Tibial nerve (tissue), 4 donors: ENCODE results near the gene EML1. TPM values are rescaled to one million over a fixed set of nuclear protein-coding genes. Genes with fewer than 3 reads are reported as not detected.

Experiments used
- DNase-seq, 2 donors: peaks; one replicate each; pipeline ENCODE4 v3.0.0-alpha.2; 2019; ENCODE audit warnings: low spot score in 2 of 2
- H3K27ac ChIP-seq, 4 donors: fragments of 200-600 bp; sonication (generic) in 3 of 4; one replicate each; pipeline ENCODE4 v1.5.1; 2017 to 2019; ENCODE audit warnings: mild to moderate bottlenecking in 1 of 4
- H3K27me3 ChIP-seq, 2 donors: fragments of 200-600 bp; sonication (generic) in 1 of 2; one replicate each; pipeline versions ENCODE4 v1.5.1 to v1.6.0; 2017 to 2019
- H3K36me3 ChIP-seq, 3 donors: fragments of 200-600 bp; sonication (generic); one replicate each; pipeline ENCODE4 v1.5.1; 2018 to 2019
- H3K4me1 ChIP-seq, 4 donors: fragments of 200-600 bp; sonication (generic) in 3 of 4; one replicate each; pipeline ENCODE4 v1.5.1; 2017 to 2019
- H3K4me3 ChIP-seq, 4 donors: fragments of 200-600 bp; sonication (generic) in 3 of 4; one replicate each; pipeline ENCODE4 v1.5.1; 2017 to 2019; ENCODE audit warnings: mild to moderate bottlenecking in 1 of 4, moderate library complexity in 1 of 4
- H3K9me3 ChIP-seq, 4 donors: fragments of 200-600 bp; sonication (generic) in 3 of 4; one replicate each; pipeline ENCODE4 v1.5.1; 2017 to 2019
- CTCF ChIP-seq, 5 experiments: fragments of 200-600 bp in 3 of 5; fragments of 450-650 bp in 2 of 5; sonication (generic) in 3 of 5; IDR thresholded peaks; one replicate each; pipeline ENCODE4 v1.5.1; 2016 to 2019; ENCODE audit warnings: antibody characterized with exemption in 5 of 5, mild to moderate bottlenecking in 3 of 5, moderate library complexity in 2 of 5
- EP300 ChIP-seq, 2 donors: sonication (generic); formaldehyde crosslinking; IDR thresholded peaks; one replicate each; pipeline ENCODE4 v1.6.1; 2017; ENCODE audit warnings: antibody characterized with exemption in 2 of 2, mild to moderate bottlenecking in 1 of 2
- POLR2A ChIP-seq, 2 donors: fragments of 450-650 bp; IDR thresholded peaks; one replicate each; pipeline ENCODE4 v1.6.1; 2017; ENCODE audit warnings: antibody characterized with exemption in 2 of 2, mild to moderate bottlenecking in 2 of 2, moderate library complexity in 2 of 2
- WGBS, 2 donors: methylation state at CpG; one replicate each; pipeline ENCODE4 v1.1.5; 2018; 5-methylcytosine and 5-hydroxymethylcytosine counted together
- total RNA-seq, 4 donors: library from RNA; depleted of rRNA; stranded (reverse); fragments of >200 nt; gene quantifications; one replicate each; pipeline ENCODE4 v1.1.0, GENCODE V29; 2016

The EML1 gene
- total RNA-seq, 4 donors from 2014 or later, result 32.4 to 82.8 (median 55.2) TPM

DNA sequence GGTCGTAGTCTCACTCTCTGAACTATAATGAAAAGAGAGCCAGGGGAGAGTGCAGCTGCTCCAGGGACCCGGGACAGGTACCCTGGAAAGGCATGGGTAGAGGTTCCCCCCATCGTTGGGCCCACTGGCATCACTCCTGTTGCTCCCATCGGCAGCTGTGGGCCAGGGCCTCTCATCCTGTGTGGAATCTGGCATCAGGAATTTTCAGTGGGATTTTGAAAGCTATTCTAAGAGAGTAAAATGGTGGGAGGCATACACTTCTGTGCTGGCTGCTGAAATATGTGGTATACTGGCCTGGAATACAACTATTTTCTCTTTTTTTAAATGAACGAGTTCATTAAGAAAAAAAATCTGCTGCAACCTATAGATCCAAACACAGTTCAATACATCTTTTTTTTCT lies 38.1 kb downstream of the EML1 start:
- TF ChIP-seq POLR2A (IDR thresholded peaks at IDR 0.05), result no peak
- no peak for TF ChIP-seq CTCF (IDR thresholded peaks at IDR 0.05)
- TF ChIP-seq EP300 (IDR thresholded peaks at IDR 0.05), result no peak
- H3K36me3 ChIP-seq, result no peaks in the 10 kb centered on the region
- DNase-seq, result no peak
- WGBS, 2 donors, result 63 to 75% methylated on average over 5 of the region's 5 CpGs
- no peak overlapping the region for H3K4me3 ChIP-seq
- no peak overlapping the region for H3K27ac ChIP-seq
- no peaks in the 10 kb centered on the region for H3K27me3 ChIP-seq
- no peaks in the 10 kb centered on the region for H3K9me3 ChIP-seq
- peaks cover 0 to 15% (median 0%) of the 10 kb centered on the region in 4 donors for H3K4me1 ChIP-seq

DNA sequence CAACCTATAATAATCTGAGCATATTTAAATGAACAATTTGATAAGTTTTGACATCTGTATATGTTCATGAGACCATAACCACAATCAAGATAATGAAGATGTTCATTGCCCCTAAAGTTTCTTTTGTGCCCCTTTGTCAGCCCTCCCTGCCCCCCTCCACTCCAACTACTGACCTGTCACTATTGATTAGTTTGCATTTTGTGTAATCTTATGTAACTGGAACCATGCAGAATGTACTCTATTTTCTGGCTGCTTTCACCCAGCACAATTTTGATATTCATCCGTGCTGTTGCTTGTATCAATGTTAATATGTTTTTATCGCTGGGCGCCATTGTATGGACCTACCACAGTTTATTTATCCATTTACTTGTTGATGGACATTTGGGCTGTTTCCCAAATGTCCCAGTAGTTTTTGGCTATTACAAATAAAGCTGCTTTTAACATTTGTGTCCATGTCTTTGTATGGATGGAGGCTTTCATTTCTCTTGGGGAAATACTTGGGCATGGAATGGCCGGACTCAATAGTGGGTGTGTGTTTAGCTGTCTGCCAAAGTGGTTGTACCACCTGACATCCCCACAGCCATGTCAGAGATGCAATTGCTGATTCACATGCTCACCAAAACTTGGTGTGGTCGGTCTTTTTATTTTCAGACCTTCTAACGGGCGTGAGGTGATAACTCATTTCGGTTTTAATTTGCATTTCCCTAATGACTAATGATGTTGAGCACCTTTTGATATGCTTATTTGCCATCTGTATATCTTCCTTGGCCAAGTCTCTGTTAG lies 38.9 kb downstream of the EML1 start:
- TF ChIP-seq CTCF (IDR thresholded peaks at IDR 0.05) (no peak), POLR2A (IDR thresholded peaks at IDR 0.05) (no peak), EP300 (IDR thresholded peaks at IDR 0.05) (no peak)
- no peak for DNase-seq
- WGBS, 2 donors, result 87 to 91% methylated on average over 8 of the region's 8 CpGs

GRCh38 chr14:99837822-99838221 lies 44.6 kb downstream of the EML1 start:
- 88 to 91% methylated on average over 2 of the region's 2 CpGs for WGBS, 2 donors
- Histone ChIP-seq H3K27ac (no peak overlapping the region), H3K36me3 (no peaks in the 10 kb centered on the region), H3K9me3 (no peaks in the 10 kb centered on the region), H3K4me1 (peaks cover 0 to 37% (median 6%) of the 10 kb centered on the region in 4 donors), H3K4me3 (no peak overlapping the region), H3K27me3 (no peaks in the 10 kb centered on the region)
- no peak for DNase-seq
- TF ChIP-seq EP300 (IDR thresholded peaks at IDR 0.05) (no peak), CTCF (IDR thresholded peaks at IDR 0.05) (no peak), POLR2A (IDR thresholded peaks at IDR 0.05) (no peak)

More for the DNA sequence above, 38.9 kb downstream of the EML1 start:
- Histone ChIP-seq H3K36me3 (no peaks in the 10 kb centered on the region), H3K4me3 (no peak overlapping the region), H3K27ac (no peak overlapping the region), H3K4me1 (peaks cover 0 to 10% (median 0%) of the 10 kb centered on the region in 4 donors), H3K27me3 (no peaks in the 10 kb centered on the region), H3K9me3 (no peaks in the 10 kb centered on the region)

DNA sequence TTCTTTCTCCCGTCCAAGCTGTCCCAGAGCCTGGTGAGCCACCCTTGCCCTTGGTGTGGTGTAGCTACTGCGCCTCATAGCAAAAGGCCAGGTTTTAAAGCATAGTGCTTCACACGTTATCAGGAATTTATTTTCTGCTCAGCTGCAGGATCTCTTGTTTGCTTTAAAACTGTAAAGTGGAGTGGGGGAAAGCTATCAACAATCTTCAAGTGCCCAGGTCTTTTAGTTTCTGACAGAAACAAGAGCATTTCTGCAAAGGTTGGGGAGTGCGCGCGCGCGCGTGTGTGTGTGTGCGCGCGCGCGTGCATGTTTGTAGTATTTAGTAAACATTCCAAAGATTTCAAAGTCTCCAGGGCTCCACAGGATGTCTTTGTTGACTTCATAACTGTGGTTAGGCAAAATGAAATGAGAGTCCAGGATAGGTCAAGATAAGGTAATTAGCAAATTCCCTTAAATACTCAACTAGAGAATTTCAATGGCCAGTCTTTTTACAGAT lies 45.5 kb downstream of the EML1 start:
- Histone ChIP-seq H3K9me3 (no peaks in the 10 kb centered on the region), H3K27me3 (no peaks in the 10 kb centered on the region), H3K36me3 (no peaks in the 10 kb centered on the region), H3K4me1 (peaks cover 0 to 37% (median 6%) of the 10 kb centered on the region in 4 donors), H3K27ac (peak overlapping the region in 1 of 4 donors; percentile 36), H3K4me3 (no peak overlapping the region)
- peak in 1 of 2 donors; percentile 31 for DNase-seq
- 36 to 40% methylated on average over 14 of the region's 14 CpGs for WGBS, 2 donors
- TF ChIP-seq EP300 (IDR thresholded peaks at IDR 0.05) (no peak), CTCF (IDR thresholded peaks at IDR 0.05) (no peak), POLR2A (IDR thresholded peaks at IDR 0.05) (no peak)

DNA sequence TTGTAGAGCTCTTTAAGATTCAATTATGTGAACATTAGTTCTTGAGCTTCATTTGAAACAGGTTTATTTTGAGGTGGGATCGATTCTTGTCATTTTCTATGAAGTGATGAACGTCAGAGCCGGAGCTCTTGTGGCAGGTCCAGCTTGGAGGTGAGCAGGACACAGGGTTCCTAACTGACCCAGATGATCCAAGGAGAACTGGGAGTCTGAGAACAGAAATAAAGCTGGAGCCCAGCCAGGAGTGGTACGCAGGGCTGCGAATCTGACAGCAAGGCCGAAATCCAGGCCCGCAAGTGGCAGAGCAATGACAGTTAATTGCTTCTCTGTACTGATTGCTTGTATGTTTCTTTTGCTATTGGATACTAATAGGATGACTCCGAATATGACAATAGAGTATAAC lies 46.5 kb downstream of the EML1 start:
- Histone ChIP-seq H3K36me3 (no peaks in the 10 kb centered on the region), H3K27ac (no peak overlapping the region), H3K27me3 (no peaks in the 10 kb centered on the region), H3K4me1 (peaks cover 0 to 37% (median 6%) of the 10 kb centered on the region in 4 donors), H3K9me3 (no peaks in the 10 kb centered on the region), H3K4me3 (no peak overlapping the region)
- TF ChIP-seq POLR2A (IDR thresholded peaks at IDR 0.05) (no peak), CTCF (IDR thresholded peaks at IDR 0.05) (no peak), EP300 (IDR thresholded peaks at IDR 0.05) (no peak)
- WGBS, 2 donors, result 84 to 94% methylated on average over 8 of the region's 8 CpGs
- no peak for DNase-seq
